K562 (cell line): ENCODE measurements around the gene QPRT.

Experiments used
- FOXA1 ChIP-seq: fragments of 450-650 bp; IDR thresholded peaks from 2 replicates; pipeline ENCODE4 v1.6.1; 2016; ENCODE audit warnings: mild to moderate bottlenecking, borderline replicate concordance
- KAT8 ChIP-seq: fragments of 450-650 bp; IDR thresholded peaks from 2 replicates; pipeline ENCODE4 v1.6.1; 2016; ENCODE audit warnings: low read depth, mild to moderate bottlenecking
- KLF1 ChIP-seq: fragments of 450-650 bp; IDR thresholded peaks from 2 replicates; pipeline ENCODE4 v1.6.1; 2016; ENCODE audit warnings: missing genetic modification characterization, missing compliant biosample characterization
- OTX1 ChIP-seq: fragments of 450-650 bp; formaldehyde crosslinking; IDR thresholded peaks from 2 replicates; pipeline ENCODE4 v1.4.0; 2022; ENCODE audit warnings: mild to moderate bottlenecking
- POLR2A ChIP-seq: fragments of 450-650 bp; conservative IDR thresholded peaks from 2 replicates; pipeline ENCODE4 v1.6.1; 2016
- ZNF644 ChIP-seq: fragments of 200-800 bp; sonication (Bioruptor generic); IDR thresholded peaks from 2 replicates; pipeline ENCODE4 v1.6.1; 2016; ENCODE audit warnings: low read depth, missing genetic modification characterization, missing compliant biosample characterization
- TF ChIP-seq, protein P1 (sequence below): fragments of 250-450 bp; sonication (Bioruptor Pico); IDR thresholded peaks from 2 replicates; pipeline ENCODE4 v1.8.0; 2021; ENCODE audit warnings: moderate library complexity, mild to moderate bottlenecking, inconsistent platforms
- TF ChIP-seq, protein P2 (sequence below): sonication (generic); formaldehyde crosslinking; IDR thresholded peaks from 2 replicates; pipeline ENCODE4 v1.9.0; 2022; ENCODE audit warnings: mild to moderate bottlenecking, missing genetic modification reagents

DNA sequence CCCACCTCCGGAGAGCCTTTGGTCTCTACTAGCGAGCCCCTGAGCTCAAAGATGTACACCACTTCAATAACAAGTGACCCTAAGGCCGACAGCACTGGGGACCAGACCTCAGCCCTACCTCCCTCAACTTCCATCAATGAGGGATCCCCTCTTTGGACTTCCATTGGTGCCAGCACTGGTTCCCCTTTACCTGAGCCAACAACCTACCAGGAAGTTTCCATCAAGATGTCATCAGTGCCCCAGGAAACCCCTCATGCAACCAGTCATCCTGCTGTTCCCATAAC lies 15.2 kb upstream of the QPRT start:
- TF ChIP-seq ZNF644 (tag) (no peak), POLR2A (no peak), OTX1 (no peak), KLF1 (tag) (no peak), FOXA1 (no peak), KAT8 (no peak)
- TF ChIP-seq, protein P1, sequence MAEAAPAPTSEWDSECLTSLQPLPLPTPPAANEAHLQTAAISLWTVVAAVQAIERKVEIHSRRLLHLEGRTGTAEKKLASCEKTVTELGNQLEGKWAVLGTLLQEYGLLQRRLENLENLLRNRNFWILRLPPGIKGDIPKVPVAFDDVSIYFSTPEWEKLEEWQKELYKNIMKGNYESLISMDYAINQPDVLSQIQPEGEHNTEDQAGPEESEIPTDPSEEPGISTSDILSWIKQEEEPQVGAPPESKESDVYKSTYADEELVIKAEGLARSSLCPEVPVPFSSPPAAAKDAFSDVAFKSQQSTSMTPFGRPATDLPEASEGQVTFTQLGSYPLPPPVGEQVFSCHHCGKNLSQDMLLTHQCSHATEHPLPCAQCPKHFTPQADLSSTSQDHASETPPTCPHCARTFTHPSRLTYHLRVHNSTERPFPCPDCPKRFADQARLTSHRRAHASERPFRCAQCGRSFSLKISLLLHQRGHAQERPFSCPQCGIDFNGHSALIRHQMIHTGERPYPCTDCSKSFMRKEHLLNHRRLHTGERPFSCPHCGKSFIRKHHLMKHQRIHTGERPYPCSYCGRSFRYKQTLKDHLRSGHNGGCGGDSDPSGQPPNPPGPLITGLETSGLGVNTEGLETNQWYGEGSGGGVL, result no peak
- TF ChIP-seq, protein P2, sequence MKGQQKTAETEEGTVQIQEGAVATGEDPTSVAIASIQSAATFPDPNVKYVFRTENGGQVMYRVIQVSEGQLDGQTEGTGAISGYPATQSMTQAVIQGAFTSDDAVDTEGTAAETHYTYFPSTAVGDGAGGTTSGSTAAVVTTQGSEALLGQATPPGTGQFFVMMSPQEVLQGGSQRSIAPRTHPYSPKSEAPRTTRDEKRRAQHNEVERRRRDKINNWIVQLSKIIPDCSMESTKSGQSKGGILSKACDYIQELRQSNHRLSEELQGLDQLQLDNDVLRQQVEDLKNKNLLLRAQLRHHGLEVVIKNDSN (CRISPR knock-in tag), result no peak
